M059J (cell line): ENCODE data around the gene MAGEA2. TPM values are rescaled to one million over a fixed set of nuclear protein-coding genes. Genes with fewer than 3 reads are reported as not detected.
"Not testable (repeated sequence)": the region's sequence is repeated elsewhere in the genome, so short reads cannot be mapped to it uniquely, and the experiment has no call there.

ENCODE experiments used
- DNase-seq: peaks from one replicate; pipeline ENCODE4 v3.0.0-alpha.2; 2012; ENCODE audit warnings: low read depth
- total RNA-seq: library from RNA; depleted of rRNA; stranded (reverse); fragments of >200 nt; shearing (Covaris generic); gene quantifications from 2 replicates; pipeline ENCODE4 v1.2.3, GENCODE V29; 2014; rRNA removed

Gene MAGEA2
- total RNA-seq, 1 experiment from 2014 or later = 1.7 TPM

DNA sequence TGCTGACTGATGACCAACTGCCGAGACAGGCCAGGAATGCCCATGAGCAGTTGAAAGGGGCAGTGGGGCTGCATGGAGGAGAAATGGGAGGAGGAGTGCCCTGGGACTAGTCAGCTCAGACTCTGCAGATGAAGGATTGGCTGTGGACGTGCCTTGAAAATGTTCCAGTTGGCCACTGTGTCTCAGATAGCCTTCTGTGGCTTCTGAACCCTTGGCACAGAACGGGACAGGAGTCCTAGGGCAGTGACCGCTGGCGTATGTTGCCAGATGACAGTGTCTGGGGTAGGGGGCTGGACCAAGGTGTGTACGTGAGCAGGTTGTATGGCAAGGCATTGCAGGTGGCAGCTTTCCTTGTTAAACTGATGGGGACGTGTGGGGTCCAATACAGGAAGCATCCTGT, 47.1 kb downstream of the MAGEA2 start:
- not testable (repeated sequence) for DNase-seq

DNA sequence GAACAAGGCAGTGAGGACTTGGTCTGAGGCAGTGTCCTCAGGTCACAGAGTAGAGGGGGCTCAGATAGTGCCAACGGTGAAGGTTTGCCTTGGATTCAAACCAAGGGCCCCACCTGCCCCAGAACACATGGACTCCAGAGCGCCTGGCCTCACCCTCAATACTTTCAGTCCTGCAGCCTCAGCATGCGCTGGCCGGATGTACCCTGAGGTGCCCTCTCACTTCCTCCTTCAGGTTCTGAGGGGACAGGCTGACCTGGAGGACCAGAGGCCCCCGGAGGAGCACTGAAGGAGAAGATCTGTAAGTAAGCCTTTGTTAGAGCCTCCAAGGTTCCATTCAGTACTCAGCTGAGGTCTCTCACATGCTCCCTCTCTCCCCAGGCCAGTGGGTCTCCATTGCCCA, 53.3 kb downstream of the MAGEA2 start:
- DNase-seq = not testable (repeated sequence)

Other genes with a start within 250 kb of the MAGEA2 start
- gene GABRQ, start 115.9 kb downstream of the MAGEA2 start, total RNA-seq = 4.8 and 8.8 TPM in 2 replicates
- gene MAGEA3, start 55.0 kb downstream of the MAGEA2 start, total RNA-seq = 14.5 and 16.6 TPM in 2 replicates
- gene CSAG2, start 44.6 kb downstream of the MAGEA2 start, total RNA-seq = not detected in 2 replicates
- gene MAGEA2B, start 39.2 kb downstream of the MAGEA2 start, total RNA-seq = 1.9 and 2.5 TPM in 2 replicates
- 6.5 and 6.6 TPM in 2 replicates for gene CSAG1, start 20.1 kb downstream of the MAGEA2 start, total RNA-seq
- gene MAGEA12, start 20.1 kb downstream of the MAGEA2 start, total RNA-seq = 13.4 and 15.5 TPM in 2 replicates
- 2.6 and 3.2 TPM in 2 replicates for gene CSAG3, start 5.4 kb upstream of the MAGEA2 start, total RNA-seq
- gene MAGEA6, start 15.8 kb upstream of the MAGEA2 start, total RNA-seq = 23.7 and 25.3 TPM in 2 replicates
- gene CETN2, start 76.9 kb upstream of the MAGEA2 start, total RNA-seq = 123 and 144 TPM in 2 replicates
- gene NSDHL, start 77.2 kb upstream of the MAGEA2 start, total RNA-seq = 29.9 and 35.0 TPM in 2 replicates
- gene ZNF185, start 144.2 kb upstream of the MAGEA2 start, total RNA-seq = 4.9 and 6.5 TPM in 2 replicates
- not detected in 2 replicates for gene PNMA5, start 240.3 kb upstream of the MAGEA2 start, total RNA-seq